Astrocyte (in vitro differentiated cells and primary cell): Measurements from ENCODE around the gene CBLN3.

Experiments used
- EZH2 ChIP-seq: IDR thresholded peaks from 2 replicates; pipeline ENCODE4 v1.6.1; 2012; ENCODE audit warnings: mild to moderate bottlenecking, low read length, inconsistent platforms; ENCODE audit not compliant: insufficient read depth
- TF ChIP-seq, protein P1 (sequence below): IDR thresholded peaks from 2 replicates; pipeline ENCODE4 v1.5.1; 2011; ENCODE audit warnings: low read depth, mild to moderate bottlenecking, inconsistent platforms, low read length, moderate library complexity; ENCODE audit not compliant: insufficient read depth

DNA sequence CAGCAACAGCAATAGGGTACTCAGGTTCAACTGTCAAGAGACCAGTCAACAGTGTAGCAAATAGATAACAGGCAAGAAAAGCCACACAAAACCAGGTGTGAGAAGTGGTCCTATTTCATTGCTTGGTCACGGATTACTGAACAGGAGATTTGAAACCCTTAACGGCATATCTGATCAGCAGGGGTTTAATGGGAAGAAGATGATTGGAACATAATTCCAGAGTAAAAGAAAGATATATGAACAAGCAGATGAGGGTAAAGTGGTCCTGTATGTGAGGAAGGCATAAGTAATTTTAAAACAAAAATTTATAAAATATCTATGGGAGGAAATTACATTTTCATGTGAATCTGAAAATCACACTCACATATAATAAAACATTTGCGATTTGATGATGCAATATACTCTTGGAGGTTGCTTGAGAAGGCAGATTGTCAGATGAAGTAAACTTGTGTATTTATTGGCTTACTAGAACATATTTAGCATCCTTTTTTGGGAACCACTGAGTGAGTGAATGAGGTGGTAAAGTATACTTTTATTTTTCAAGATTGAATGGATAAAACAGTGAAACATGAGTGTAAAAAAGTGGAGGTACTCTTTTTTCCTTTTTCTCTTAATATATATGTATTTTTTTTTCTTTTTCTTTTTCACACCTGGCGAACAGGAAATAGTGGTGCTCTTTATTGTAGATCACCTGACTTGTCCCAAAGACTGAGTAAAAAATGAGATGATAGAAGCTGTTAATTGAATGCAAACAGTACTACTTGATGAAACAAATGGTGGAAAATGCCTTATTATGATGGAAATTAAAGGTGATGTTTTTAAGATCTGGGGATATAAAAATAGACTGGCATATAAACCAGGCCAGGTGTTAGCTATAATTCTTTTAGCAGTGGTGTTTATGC, 34.7 kb upstream of the CBLN3 start:
- TF ChIP-seq, protein P1, sequence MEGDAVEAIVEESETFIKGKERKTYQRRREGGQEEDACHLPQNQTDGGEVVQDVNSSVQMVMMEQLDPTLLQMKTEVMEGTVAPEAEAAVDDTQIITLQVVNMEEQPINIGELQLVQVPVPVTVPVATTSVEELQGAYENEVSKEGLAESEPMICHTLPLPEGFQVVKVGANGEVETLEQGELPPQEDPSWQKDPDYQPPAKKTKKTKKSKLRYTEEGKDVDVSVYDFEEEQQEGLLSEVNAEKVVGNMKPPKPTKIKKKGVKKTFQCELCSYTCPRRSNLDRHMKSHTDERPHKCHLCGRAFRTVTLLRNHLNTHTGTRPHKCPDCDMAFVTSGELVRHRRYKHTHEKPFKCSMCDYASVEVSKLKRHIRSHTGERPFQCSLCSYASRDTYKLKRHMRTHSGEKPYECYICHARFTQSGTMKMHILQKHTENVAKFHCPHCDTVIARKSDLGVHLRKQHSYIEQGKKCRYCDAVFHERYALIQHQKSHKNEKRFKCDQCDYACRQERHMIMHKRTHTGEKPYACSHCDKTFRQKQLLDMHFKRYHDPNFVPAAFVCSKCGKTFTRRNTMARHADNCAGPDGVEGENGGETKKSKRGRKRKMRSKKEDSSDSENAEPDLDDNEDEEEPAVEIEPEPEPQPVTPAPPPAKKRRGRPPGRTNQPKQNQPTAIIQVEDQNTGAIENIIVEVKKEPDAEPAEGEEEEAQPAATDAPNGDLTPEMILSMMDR = no peak
- no peak for TF ChIP-seq EZH2
